HG03565 (cell line): ENCODE results near the gene PPP6R3.
"Not testable (repeated sequence)": the region's sequence is repeated elsewhere in the genome, so short reads cannot be mapped to it uniquely, and the experiment has no call there.

Experiments
- ATAC-seq: cut with Tn5 transposase; IDR thresholded peaks from one replicate; pipeline ENCODE4 v1.9.1; 2021; ENCODE audit warnings: mild to moderate bottlenecking, moderate library complexity; ENCODE audit not compliant: unreplicated experiment

The PPP6R3 gene

GRCh38 chr11:68460741-68461574, at the start of gene PPP6R3:
PPP6R3 (plus strand) TSS chr11:68460752; CDS start chr11:68537665, 76,913 bp downstream.
- peak; percentile 5 for ATAC-seq

GRCh38 chr11:68411501-68411991, 49.0 kb upstream of the PPP6R3 start:
- ATAC-seq: no peak

- peak; percentile 53 for ATAC-seq
Observed at GRCh38 chr11:68412593-68413475, 47.7 kb upstream of the PPP6R3 start.

- no peak for ATAC-seq
Observed at GRCh38 chr11:68413591-68413999, 47.0 kb upstream of the PPP6R3 start.

GRCh38 chr11:68414496-68415221, 45.9 kb upstream of the PPP6R3 start:
- no peak for ATAC-seq

GRCh38 chr11:68416070-68416578, 44.4 kb upstream of the PPP6R3 start:
- no peak for ATAC-seq

GRCh38 chr11:68418648-68419047, 41.9 kb upstream of the PPP6R3 start:
- ATAC-seq: no peak

GRCh38 chr11:68420171-68420570, 40.4 kb upstream of the PPP6R3 start:
- ATAC-seq: no peak

GRCh38 chr11:68423481-68423880, 37.1 kb upstream of the PPP6R3 start:
- ATAC-seq: no peak

- no peak for ATAC-seq
Observed at GRCh38 chr11:68424101-68424632, 36.4 kb upstream of the PPP6R3 start.

- ATAC-seq: no peak
Observed at GRCh38 chr11:68424981-68425865, 35.3 kb upstream of the PPP6R3 start.

- no peak for ATAC-seq
Observed at GRCh38 chr11:68425866-68426380, 34.6 kb upstream of the PPP6R3 start.

GRCh38 chr11:68429661-68430060, 30.9 kb upstream of the PPP6R3 start:
- no peak for ATAC-seq

- ATAC-seq: no peak
Observed at GRCh38 chr11:68430384-68430783, 30.2 kb upstream of the PPP6R3 start.

- no peak for ATAC-seq
Observed at GRCh38 chr11:68430801-68431200, 29.8 kb upstream of the PPP6R3 start.

GRCh38 chr11:68431984-68432645, 28.4 kb upstream of the PPP6R3 start:
- no peak for ATAC-seq

GRCh38 chr11:68432874-68433273, 27.7 kb upstream of the PPP6R3 start:
- no peak for ATAC-seq

- no peak for ATAC-seq
Observed at GRCh38 chr11:68433541-68433940, 27.0 kb upstream of the PPP6R3 start.

GRCh38 chr11:68434159-68434558, 26.4 kb upstream of the PPP6R3 start:
- not testable (repeated sequence) for ATAC-seq
